Natural killer cell (primary cell): ENCODE results near the gene LIN7B. TPM values are rescaled to one million over a fixed set of nuclear protein-coding genes. Genes with fewer than 3 reads are reported as not detected.
"Not testable (repeated sequence)": the region's sequence is repeated elsewhere in the genome, so short reads cannot be mapped to it uniquely, and the experiment has no call there.

ENCODE experiments used
- ATAC-seq, 3 donors: fragments of 150-1000 bp in 2 of 3; fragments of 200-7000 bp in 1 of 3; cut with Tn5 transposase; 1 replicate in 1 of 3; 2 replicates in 2 of 3; pipeline ENCODE4 v1.10.0; 2021; ENCODE audit warnings: mild to moderate bottlenecking in 2 of 3, moderate library complexity in 2 of 3
- DNase-seq, 2 donors: peaks; one replicate each; pipeline versions ENCODE4 v3.0.0 to v3.0.0-alpha.2; 2013 to 2021; ENCODE audit warnings: mixed read lengths in 1 of 2
- H3K27ac ChIP-seq: one replicate; pipeline ENCODE4 v1.5.1; 2013; ENCODE audit warnings: mild to moderate bottlenecking, low read length
- H3K27me3 ChIP-seq: one replicate; pipeline ENCODE4 v1.6.1; 2013; ENCODE audit warnings: low read length; ENCODE audit not compliant: control insufficient read depth, insufficient read depth
- H3K36me3 ChIP-seq: one replicate; pipeline ENCODE4 v1.6.1; 2013; ENCODE audit warnings: low read length; ENCODE audit not compliant: control insufficient read depth, insufficient read depth
- H3K4me1 ChIP-seq: one replicate; pipeline ENCODE4 v1.6.1; 2013; ENCODE audit warnings: low read length; ENCODE audit not compliant: control insufficient read depth, insufficient read depth
- H3K4me3 ChIP-seq: one replicate; pipeline ENCODE4 v1.5.1; 2013; ENCODE audit warnings: low read length
- H3K9me3 ChIP-seq: one replicate; pipeline ENCODE4 v1.6.1; 2013; ENCODE audit warnings: low read length; ENCODE audit not compliant: control insufficient read depth, insufficient read depth
- H3K27ac Mint-ChIP-seq, 2 donors: one replicate each; pipeline ENCODE4 v1.8.0; 2022; ENCODE audit warnings: mild to moderate bottlenecking in 2 of 2, mixed read lengths in 2 of 2, moderate library complexity in 1 of 2
- H3K27me3 Mint-ChIP-seq, 2 donors: one replicate each; pipeline ENCODE4 v1.8.0; 2022; ENCODE audit warnings: low read depth in 2 of 2, mixed read lengths in 2 of 2
- H3K36me3 Mint-ChIP-seq: one replicate; pipeline ENCODE4 v1.8.0; 2022; ENCODE audit warnings: mixed read lengths
- H3K4me1 Mint-ChIP-seq, 2 donors: one replicate each; pipeline ENCODE4 v1.8.0; 2022; ENCODE audit warnings: mixed read lengths in 2 of 2
- H3K4me3 Mint-ChIP-seq: one replicate; pipeline ENCODE4 v1.8.0; 2022; ENCODE audit warnings: mild to moderate bottlenecking, moderate library complexity, mixed read lengths
- H3K9me3 Mint-ChIP-seq, 2 donors: one replicate each; pipeline ENCODE4 v1.8.0; 2022; ENCODE audit warnings: mixed read lengths in 2 of 2
- WGBS: methylation state at CpG from one replicate; pipeline ENCODE4 v1.1.7; 2013; ENCODE audit warnings: missing lambda C conversion rate; ENCODE audit not compliant: insufficient coverage; 5-methylcytosine and 5-hydroxymethylcytosine counted together
- intact Hi-C: fragments of 100-400 bp; cut with micrococcal nuclease; formaldehyde crosslinking; loops from one replicate; pipeline ENCODE4 v1.14.2; 2022
- total RNA-seq, 4 donors: library from RNA; stranded (reverse); fragments of 120-200 nt in 1 of 4; gene quantifications; one replicate each; pipeline versions ENCODE4 v1.2.3 to v1.2.4, GENCODE V29; 2013 to 2022
- TF ChIP-seq, protein P1 (sequence below): fragments of 200-600 bp; IDR thresholded peaks from one replicate; pipeline ENCODE4 v1.8.0; 2022; ENCODE audit warnings: antibody characterized with exemption

Gene LIN7B
- total RNA-seq, 3 donors from 2014 or later (not counting 1 experiment from before 2014, with no cell fraction given), result 6.2 to 8.8 (median 6.5) TPM

DNA sequence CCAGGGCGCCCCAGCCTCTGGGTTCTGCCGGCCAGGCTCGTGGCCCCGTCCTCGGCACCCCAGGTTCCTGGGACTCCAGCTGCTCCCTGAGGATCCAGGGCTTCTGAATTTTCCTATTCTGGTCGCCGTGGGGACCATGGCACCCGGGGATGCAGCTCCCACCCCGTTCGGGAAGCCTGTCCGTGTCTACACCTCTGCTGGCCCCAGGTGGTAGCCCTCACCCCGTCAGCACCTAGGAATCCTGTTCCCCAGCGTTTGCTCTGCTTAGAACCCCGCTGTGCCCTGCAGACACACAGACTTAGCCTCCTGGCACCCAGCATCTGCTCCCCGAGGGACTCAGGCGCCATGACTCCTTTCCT, 6.1 kb downstream of the LIN7B start:
- H3K4me3 ChIP-seq, result no peak overlapping the region
- H3K36me3 ChIP-seq, result no peaks in the 10 kb centered on the region
- TF ChIP-seq, protein P1, sequence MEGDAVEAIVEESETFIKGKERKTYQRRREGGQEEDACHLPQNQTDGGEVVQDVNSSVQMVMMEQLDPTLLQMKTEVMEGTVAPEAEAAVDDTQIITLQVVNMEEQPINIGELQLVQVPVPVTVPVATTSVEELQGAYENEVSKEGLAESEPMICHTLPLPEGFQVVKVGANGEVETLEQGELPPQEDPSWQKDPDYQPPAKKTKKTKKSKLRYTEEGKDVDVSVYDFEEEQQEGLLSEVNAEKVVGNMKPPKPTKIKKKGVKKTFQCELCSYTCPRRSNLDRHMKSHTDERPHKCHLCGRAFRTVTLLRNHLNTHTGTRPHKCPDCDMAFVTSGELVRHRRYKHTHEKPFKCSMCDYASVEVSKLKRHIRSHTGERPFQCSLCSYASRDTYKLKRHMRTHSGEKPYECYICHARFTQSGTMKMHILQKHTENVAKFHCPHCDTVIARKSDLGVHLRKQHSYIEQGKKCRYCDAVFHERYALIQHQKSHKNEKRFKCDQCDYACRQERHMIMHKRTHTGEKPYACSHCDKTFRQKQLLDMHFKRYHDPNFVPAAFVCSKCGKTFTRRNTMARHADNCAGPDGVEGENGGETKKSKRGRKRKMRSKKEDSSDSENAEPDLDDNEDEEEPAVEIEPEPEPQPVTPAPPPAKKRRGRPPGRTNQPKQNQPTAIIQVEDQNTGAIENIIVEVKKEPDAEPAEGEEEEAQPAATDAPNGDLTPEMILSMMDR, result no peak
- Mint-ChIP-seq H3K27me3 (peaks cover 0 to 8% of the 10 kb centered on the region in 2 donors), H3K4me3 (peak overlapping the region; percentile 72), H3K27ac (peak overlapping the region; percentile 2 to 96), H3K4me1 (peaks cover 13 to 45% of the 10 kb centered on the region in 2 donors), H3K36me3 (no peaks in the 10 kb centered on the region), H3K9me3 (no peaks in the 10 kb centered on the region)
- H3K9me3 ChIP-seq, result no peaks in the 10 kb centered on the region
- H3K4me1 ChIP-seq, result peaks cover 22% of the 10 kb centered on the region
- H3K27me3 ChIP-seq, result no peaks in the 10 kb centered on the region
- 23% methylated on average over 16 of the region's 16 CpGs for WGBS
- ATAC-seq (no peak), DNase-seq (no peak)
- intact Hi-C loops, result no loop called here
- no peak overlapping the region for H3K27ac ChIP-seq

- Mint-ChIP-seq H3K4me3 (peak overlapping the region; percentile 72), H3K27ac (peak overlapping the region; percentile 2 to 96), H3K9me3 (no peaks in the 10 kb centered on the region), H3K27me3 (peaks cover 0 to 8% of the 10 kb centered on the region in 2 donors), H3K4me1 (peaks cover 11 to 43% of the 10 kb centered on the region in 2 donors), H3K36me3 (no peaks in the 10 kb centered on the region)
- ATAC-seq (no peak), DNase-seq (no peak)
- H3K27ac ChIP-seq, result no peak overlapping the region
- intact Hi-C loops, result no loop called here
- 92% methylated on average over 2 of the region's 2 CpGs for WGBS
- TF ChIP-seq, protein P1, result no peak
- no peaks in the 10 kb centered on the region for H3K9me3 ChIP-seq
- no peaks in the 10 kb centered on the region for H3K27me3 ChIP-seq
- no peak overlapping the region for H3K4me3 ChIP-seq
- H3K36me3 ChIP-seq, result no peaks in the 10 kb centered on the region
- H3K4me1 ChIP-seq, result peaks cover 22% of the 10 kb centered on the region
Observed at GRCh38 chr19:49120868-49121267, 6.7 kb downstream of the LIN7B start.

- H3K27ac Mint-ChIP-seq, H3K9me3 Mint-ChIP-seq, ATAC-seq, H3K4me3 ChIP-seq, intact Hi-C loops, H3K36me3 ChIP-seq, H3K27ac ChIP-seq, H3K36me3 Mint-ChIP-seq, H3K27me3 ChIP-seq, H3K9me3 ChIP-seq, DNase-seq, H3K27me3 Mint-ChIP-seq: not testable (repeated sequence)
- 85% methylated on average over 10 of the region's 10 CpGs for WGBS
- H3K4me1 Mint-ChIP-seq, result peaks cover 11 to 37% of the 10 kb centered on the region in 2 donors
- H3K4me1 ChIP-seq, result peaks cover 22% of the 10 kb centered on the region
- peak overlapping the region; percentile 31 for H3K4me3 Mint-ChIP-seq
Observed at GRCh38 chr19:49121841-49122240, 7.7 kb downstream of the LIN7B start.

- H3K27me3 Mint-ChIP-seq, H3K4me3 ChIP-seq, H3K9me3 Mint-ChIP-seq, H3K36me3 Mint-ChIP-seq, H3K9me3 ChIP-seq, DNase-seq, H3K27ac ChIP-seq, H3K4me3 Mint-ChIP-seq, H3K36me3 ChIP-seq, H3K27me3 ChIP-seq, H3K27ac Mint-ChIP-seq, ATAC-seq, intact Hi-C loops: not testable (repeated sequence)
- WGBS, result 92% methylated on average over 11 of the region's 11 CpGs
- peaks cover 6 to 29% of the 10 kb centered on the region in 2 donors for H3K4me1 Mint-ChIP-seq
- peaks cover 24% of the 10 kb centered on the region for H3K4me1 ChIP-seq
Observed at GRCh38 chr19:49123285-49123684, 9.1 kb downstream of the LIN7B start.
